ENCODE data around the gene GAPDHS.

Gene GAPDHS

GRCh38 chr19:35512831-35513627, 20.2 kb upstream of the GAPDHS start:
- no peaks in the 10 kb centered on the region for H3K36me3 Mint-ChIP-seq (ENCODE audit: low read depth)
- no peak for DNase-seq
- H3K9me3 Mint-ChIP-seq, result no peaks in the 10 kb centered on the region
- H3K4me1 Mint-ChIP-seq, result peaks cover 40% of the 10 kb centered on the region
- H3K27ac Mint-ChIP-seq, result no peak overlapping the region
- peak overlapping the region; percentile 24 for H3K4me3 Mint-ChIP-seq
- no peak for TF ChIP-seq CTCF (IDR thresholded peaks at IDR 0.05)
- H3K27me3 Mint-ChIP-seq (ENCODE audit: low read depth, poor library complexity), result peaks cover 67% of the 10 kb centered on the region

GRCh38 chr19:35513628-35514281, 19.5 kb upstream of the GAPDHS start, which contains the start of gene DMKN:
TSS of gene DMKN (minus strand) at chr19:35513649. CDS start at chr19:35513475, 174 bp downstream.
- Mint-ChIP-seq H3K36me3 (ENCODE audit: low read depth) (no peaks in the 10 kb centered on the region), H3K27ac (no peak within 1 kb of the TSS), H3K9me3 (no peaks in the 10 kb centered on the region), H3K4me1 (peaks cover 32% of the 10 kb centered on the region), H3K27me3 (ENCODE audit: low read depth, poor library complexity) (peaks cover 67% of the 10 kb centered on the region), H3K4me3 (peak within 1 kb of the TSS; percentile 24)
- no peak for DNase-seq
- no peak for TF ChIP-seq CTCF (IDR thresholded peaks at IDR 0.05)

GRCh38 chr19:35514282-35514809, 18.9 kb upstream of the GAPDHS start:
- DNase-seq, result peak; percentile 53
- Mint-ChIP-seq H3K36me3 (ENCODE audit: low read depth) (no peaks in the 10 kb centered on the region), H3K27ac (no peak overlapping the region), H3K9me3 (no peaks in the 10 kb centered on the region), H3K4me1 (peaks cover 29% of the 10 kb centered on the region), H3K27me3 (ENCODE audit: low read depth, poor library complexity) (peaks cover 66% of the 10 kb centered on the region), H3K4me3 (peak overlapping the region; percentile 67)
- TF ChIP-seq CTCF (IDR thresholded peaks at IDR 0.05), result no peak

GRCh38 chr19:35516310-35516709, 16.9 kb upstream of the GAPDHS start:
- Mint-ChIP-seq H3K27me3 (ENCODE audit: low read depth, poor library complexity) (peaks cover 53% of the 10 kb centered on the region), H3K4me3 (no peak overlapping the region), H3K36me3 (ENCODE audit: low read depth) (no peaks in the 10 kb centered on the region), H3K9me3 (no peaks in the 10 kb centered on the region), H3K27ac (no peak overlapping the region), H3K4me1 (peaks cover 20% of the 10 kb centered on the region)
- TF ChIP-seq CTCF (IDR thresholded peaks at IDR 0.05), result no peak
- no peak for DNase-seq

GRCh38 chr19:35517342-35517741, 15.9 kb upstream of the GAPDHS start:
- Mint-ChIP-seq H3K27me3 (ENCODE audit: low read depth, poor library complexity) (peaks cover 43% of the 10 kb centered on the region), H3K4me1 (peaks cover 20% of the 10 kb centered on the region), H3K9me3 (no peaks in the 10 kb centered on the region), H3K36me3 (ENCODE audit: low read depth) (no peaks in the 10 kb centered on the region), H3K27ac (no peak overlapping the region), H3K4me3 (no peak overlapping the region)
- DNase-seq, result no peak
- TF ChIP-seq CTCF (IDR thresholded peaks at IDR 0.05), result no peak
